Measurements from ENCODE around the gene AVPR2.

AVPR2 gene

GRCh38 chrX:153954558-153955227 lies 50.2 kb downstream of the AVPR2 start:
- TF ChIP-seq, protein P1, sequence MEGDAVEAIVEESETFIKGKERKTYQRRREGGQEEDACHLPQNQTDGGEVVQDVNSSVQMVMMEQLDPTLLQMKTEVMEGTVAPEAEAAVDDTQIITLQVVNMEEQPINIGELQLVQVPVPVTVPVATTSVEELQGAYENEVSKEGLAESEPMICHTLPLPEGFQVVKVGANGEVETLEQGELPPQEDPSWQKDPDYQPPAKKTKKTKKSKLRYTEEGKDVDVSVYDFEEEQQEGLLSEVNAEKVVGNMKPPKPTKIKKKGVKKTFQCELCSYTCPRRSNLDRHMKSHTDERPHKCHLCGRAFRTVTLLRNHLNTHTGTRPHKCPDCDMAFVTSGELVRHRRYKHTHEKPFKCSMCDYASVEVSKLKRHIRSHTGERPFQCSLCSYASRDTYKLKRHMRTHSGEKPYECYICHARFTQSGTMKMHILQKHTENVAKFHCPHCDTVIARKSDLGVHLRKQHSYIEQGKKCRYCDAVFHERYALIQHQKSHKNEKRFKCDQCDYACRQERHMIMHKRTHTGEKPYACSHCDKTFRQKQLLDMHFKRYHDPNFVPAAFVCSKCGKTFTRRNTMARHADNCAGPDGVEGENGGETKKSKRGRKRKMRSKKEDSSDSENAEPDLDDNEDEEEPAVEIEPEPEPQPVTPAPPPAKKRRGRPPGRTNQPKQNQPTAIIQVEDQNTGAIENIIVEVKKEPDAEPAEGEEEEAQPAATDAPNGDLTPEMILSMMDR (IDR thresholded peaks at IDR 0.05; ENCODE audit: low read depth, low read length), result no peak
- H3K4me3 ChIP-seq (ENCODE audit: low read depth, low read length), result no peak overlapping the region

DNA sequence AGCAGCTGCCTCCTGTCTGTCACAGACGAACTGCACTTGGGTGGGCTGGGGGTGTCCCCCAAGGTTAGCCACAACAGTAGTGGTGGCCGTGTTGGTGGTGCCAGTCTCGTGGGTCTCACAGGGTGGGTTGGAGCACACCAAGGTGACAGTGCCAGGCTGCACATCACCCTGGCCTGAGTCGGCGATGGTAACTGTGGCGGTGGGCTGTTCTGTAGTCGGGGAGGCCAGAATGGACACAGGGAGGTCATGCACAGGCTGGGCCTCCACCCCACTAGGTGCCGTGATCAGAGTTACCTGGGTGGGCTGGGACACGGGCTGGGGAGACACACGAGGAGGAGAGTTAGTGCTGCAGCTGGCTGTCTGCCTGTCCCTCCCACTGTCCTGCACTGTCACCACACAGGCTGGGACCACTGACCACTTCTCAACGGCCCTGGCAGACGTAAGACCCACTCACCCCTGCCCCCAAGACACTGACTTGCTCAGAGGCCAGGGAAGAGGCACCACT lies 50.8 kb downstream of the AVPR2 start:
- H3K4me3 ChIP-seq (ENCODE audit: low read depth, low read length), result no peak overlapping the region
- TF ChIP-seq, protein P1 (IDR thresholded peaks at IDR 0.05; ENCODE audit: low read depth, low read length), result no peak

DNA sequence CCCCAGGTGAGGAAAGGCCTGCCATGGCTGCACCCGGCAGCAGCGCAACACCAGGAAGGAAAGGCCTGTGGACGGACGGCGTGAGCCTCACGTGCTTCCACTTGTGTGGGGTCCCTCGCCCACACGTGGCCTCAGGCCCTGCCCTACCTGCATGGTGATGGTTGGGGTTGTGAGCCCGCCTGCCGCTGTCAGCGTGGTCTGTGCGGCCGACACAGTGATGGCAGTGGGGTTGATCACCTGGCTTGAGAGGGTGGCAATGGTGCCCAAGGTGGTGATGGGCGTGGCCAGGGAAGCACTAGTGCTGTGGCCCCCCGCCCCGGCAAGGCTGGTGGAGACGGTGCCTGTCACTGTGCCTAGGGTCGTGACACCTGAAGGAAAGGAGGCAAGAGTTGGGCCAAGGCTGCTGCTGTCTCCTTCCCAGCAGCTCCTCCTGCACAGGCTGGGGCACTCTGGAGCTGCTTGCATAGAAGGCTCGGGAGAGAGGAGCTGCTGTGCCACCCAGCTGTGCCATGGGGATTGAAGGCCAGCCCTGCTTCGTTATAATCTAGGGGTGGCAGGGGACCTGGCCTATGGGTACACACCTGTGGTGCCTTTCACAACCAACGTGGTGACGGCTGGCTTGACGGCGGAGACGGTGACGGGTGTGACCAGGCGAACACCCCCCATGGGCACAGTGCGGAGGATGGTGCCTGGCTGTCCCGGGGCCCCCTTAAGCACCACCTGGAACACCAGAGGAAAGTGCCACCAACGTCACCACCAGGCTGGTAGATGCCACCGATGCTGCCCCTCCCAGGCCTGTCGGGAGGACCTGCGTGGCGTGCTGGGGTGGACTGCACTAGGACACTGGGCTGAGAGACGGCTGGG lies 51.8 kb downstream of the AVPR2 start:
- no peak overlapping the region for H3K4me3 ChIP-seq (ENCODE audit: low read depth, low read length)
- TF ChIP-seq, protein P1 (IDR thresholded peaks at IDR 0.05; ENCODE audit: low read depth, low read length), result no peak

All from WI38 (cell line).